Epithelial cell of proximal tubule (primary cell): ENCODE data around the gene MAFG. TPM values are rescaled to one million over a fixed set of nuclear protein-coding genes. Genes with fewer than 3 reads are reported as not detected.

Experiments
- DNase-seq: peaks from one replicate; pipeline ENCODE4 v3.0.0-alpha.2; 2011; ENCODE audit warnings: low read depth
- H3K4me3 ChIP-seq: 2 replicates; pipeline ENCODE4 v1.5.1; 2011; ENCODE audit warnings: low read depth, mild to moderate bottlenecking, low read length
- CTCF ChIP-seq: conservative IDR thresholded peaks from 2 replicates; pipeline ENCODE4 v1.5.1; 2012; ENCODE audit warnings: low read depth, mild to moderate bottlenecking, low read length
- total RNA-seq: library from RNA; depleted of rRNA; stranded (reverse); fragments of >200 nt; gene quantifications from 2 replicates; pipeline ENCODE4 v1.2.3, GENCODE V29; 2015

MAFG gene
- total RNA-seq, 1 donor from 2014 or later: 18.5 TPM

GRCh38 chr17:81885454-81885853 is 42.1 kb downstream of the MAFG start:
- no peak for DNase-seq
- no peak overlapping the region for H3K4me3 ChIP-seq
- no peak for TF ChIP-seq CTCF

DNA sequence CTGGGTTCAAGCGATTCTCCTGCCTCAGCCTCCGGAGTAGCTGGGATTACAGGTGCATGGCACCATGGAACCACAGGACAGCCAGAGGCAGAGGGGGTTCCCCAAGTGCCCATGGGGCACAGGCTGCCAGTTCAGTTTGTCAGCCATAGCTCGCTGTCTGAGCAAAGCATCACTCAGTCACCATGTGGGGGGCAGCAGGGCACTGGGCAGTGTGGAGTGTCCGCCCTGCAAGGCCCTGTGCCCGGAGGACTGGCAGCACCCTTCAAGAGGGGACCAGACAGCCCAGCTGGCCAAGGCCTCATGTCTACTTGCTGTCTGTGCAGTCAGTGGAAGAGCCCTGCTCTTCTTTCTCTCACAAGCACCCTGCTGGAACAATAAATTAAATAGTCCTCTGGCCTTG is 42.6 kb downstream of the MAFG start:
- no peak overlapping the region for H3K4me3 ChIP-seq
- DNase-seq: no peak
- TF ChIP-seq CTCF: no peak

DNA sequence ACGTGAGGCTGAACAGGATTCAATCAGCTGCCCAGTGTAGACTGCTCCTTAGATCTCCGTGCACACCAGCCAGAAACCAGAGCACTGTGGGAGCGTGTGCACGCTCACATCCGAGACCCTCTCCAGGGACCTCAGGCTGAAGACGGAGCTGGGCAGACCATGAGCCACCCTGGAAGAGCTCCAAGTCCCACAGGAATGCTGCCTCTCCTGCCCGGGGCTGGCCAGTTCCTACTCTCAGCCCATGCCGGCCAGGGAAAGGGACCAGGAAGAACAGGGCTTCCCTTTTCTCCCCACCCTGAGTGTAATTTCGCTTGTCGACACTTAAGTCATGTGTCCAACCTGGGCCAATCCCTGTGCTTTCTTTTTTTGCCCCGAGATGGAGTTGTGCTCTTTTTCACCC is 43.0 kb downstream of the MAFG start:
- no peak for TF ChIP-seq CTCF
- H3K4me3 ChIP-seq: no peak overlapping the region
- DNase-seq: no peak

DNA sequence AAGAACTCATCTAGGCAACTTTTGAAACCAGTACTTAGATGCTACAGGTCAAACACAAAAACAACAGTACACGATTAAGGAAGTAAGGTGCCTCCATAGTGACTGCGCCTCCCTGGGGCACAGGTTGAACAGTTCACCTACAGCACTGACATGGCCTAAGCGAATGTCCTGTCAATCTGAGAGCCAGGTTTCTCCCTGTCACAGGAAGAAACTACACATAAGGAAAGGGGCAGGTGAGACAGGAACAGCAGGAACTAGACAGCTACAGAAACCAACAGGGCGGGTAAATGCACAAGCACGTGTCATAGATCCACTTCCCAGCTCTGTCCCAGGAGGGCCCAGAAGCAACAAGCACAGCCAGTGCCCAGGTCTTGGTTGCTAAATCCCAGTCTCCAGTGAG is 48.4 kb downstream of the MAFG start:
- no peak for DNase-seq
- H3K4me3 ChIP-seq: no peak overlapping the region
- no peak for TF ChIP-seq CTCF

GRCh38 chr17:81878294-81878693 is 49.2 kb downstream of the MAFG start:
- TF ChIP-seq CTCF: no peak
- no peak overlapping the region for H3K4me3 ChIP-seq
- DNase-seq: no peak

- H3K4me3 ChIP-seq: no peak overlapping the region
- no peak for DNase-seq
- no peak for TF ChIP-seq CTCF
These were observed 50.0 kb downstream of the MAFG start for GRCh38 chr17:81877569-81877968.

- peak overlapping the region; percentile 85 for H3K4me3 ChIP-seq
- TF ChIP-seq CTCF: peak; percentile 20
- no peak for DNase-seq
These were observed 55.9 kb downstream of the MAFG start for GRCh38 chr17:81871387-81872230.
